ENCODE data around the gene TIMP3. TPM values are rescaled to one million over a fixed set of nuclear protein-coding genes. Genes with fewer than 3 reads are reported as not detected.
"Not testable (repeated sequence)": the region's sequence is repeated elsewhere in the genome, so short reads cannot be mapped to it uniquely, and the experiment has no call there.

The TIMP3 gene
- total RNA-seq, 4 donors from 2014 or later = 566 to 898 (median 683) TPM

GRCh38 chr22:32864596-32864995, 63.1 kb downstream of the TIMP3 start:
- no peak for DNase-seq (ENCODE audit: extremely low spot score)
- Histone ChIP-seq H3K9me3 (no peaks in the 10 kb centered on the region), H3K36me3 (peaks cover 18 to 32% (median 28%) of the 10 kb centered on the region in 4 donors), H3K4me1 (peaks cover 0 to 6% (median 3%) of the 10 kb centered on the region in 4 donors), H3K27ac (replicated peaks in 1 of 4) (no peak overlapping the region), H3K27me3 (no peaks in the 10 kb centered on the region), H3K4me3 (no peak overlapping the region)
- intact Hi-C loops (cut with DNase I) = no loop called here
- TF ChIP-seq CTCF (IDR thresholded peaks at IDR 0.05) (no peak), POLR2A (IDR thresholded peaks at IDR 0.05; ENCODE audit: low read depth) (no peak), EP300 (IDR thresholded peaks at IDR 0.05) (no peak), POLR2AphosphoS5 (IDR thresholded peaks at IDR 0.05) (no peak)
- WGBS = 85% methylated on average over 7 of the region's 7 CpGs

DNA sequence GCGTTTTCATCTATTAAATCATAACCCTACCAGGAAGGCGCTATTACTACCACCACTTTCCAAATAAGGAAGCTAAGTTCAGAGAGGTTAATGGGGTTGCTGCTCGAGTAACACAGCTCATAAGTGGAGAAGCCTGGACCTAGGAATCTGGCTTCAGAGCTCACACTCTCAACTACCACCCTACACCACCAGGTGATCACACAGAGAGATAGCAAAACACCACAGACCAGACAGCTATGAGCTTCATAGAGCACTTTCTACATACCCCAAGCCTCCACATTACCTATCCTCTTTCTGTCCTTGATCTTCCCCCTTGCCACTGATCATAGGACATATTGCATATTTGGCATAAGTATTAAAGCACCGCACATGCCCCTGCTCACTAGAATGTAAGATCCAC, 65.4 kb downstream of the TIMP3 start:
- intact Hi-C loops (cut with DNase I) = no loop called here
- no peaks in the 10 kb centered on the region for H3K9me3 ChIP-seq
- TF ChIP-seq POLR2AphosphoS5 (IDR thresholded peaks at IDR 0.05) (no peak), POLR2A (IDR thresholded peaks at IDR 0.05; ENCODE audit: low read depth) (no peak), EP300 (IDR thresholded peaks at IDR 0.05) (no peak)
- no peak overlapping the region for H3K27ac ChIP-seq (replicated peaks in 1 of 4)
- H3K4me1 ChIP-seq = peaks cover 0 to 6% (median 3%) of the 10 kb centered on the region in 4 donors
- DNase-seq (ENCODE audit: extremely low spot score) = no peak
- no peak overlapping the region for H3K4me3 ChIP-seq
- peaks cover 0 to 8% (median 6%) of the 10 kb centered on the region in 4 donors for H3K36me3 ChIP-seq
- 83% methylated on average over 4 of the region's 4 CpGs for WGBS
- H3K27me3 ChIP-seq = no peaks in the 10 kb centered on the region

DNA sequence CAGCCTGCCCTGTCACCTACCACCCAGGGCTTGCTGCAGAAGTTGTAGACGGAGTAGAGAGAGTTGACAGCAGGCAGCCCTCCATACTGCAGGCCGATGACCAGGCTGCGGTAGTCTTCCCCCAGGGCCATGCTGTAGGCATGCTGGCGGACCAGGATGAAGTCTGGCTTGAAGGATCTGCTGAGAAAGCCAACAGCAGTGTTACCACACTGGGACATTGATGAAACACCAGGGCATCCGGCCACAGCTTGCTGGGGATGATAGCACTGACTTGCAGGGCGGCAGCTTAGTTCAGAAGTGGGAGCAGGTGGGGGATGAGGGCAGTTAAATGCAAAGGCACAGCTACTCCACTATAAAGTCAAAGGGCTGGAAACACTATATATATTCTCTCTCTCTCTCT, 67.4 kb downstream of the TIMP3 start:
- no peaks in the 10 kb centered on the region for H3K36me3 ChIP-seq
- H3K4me1 ChIP-seq = no peaks in the 10 kb centered on the region
- DNase-seq (ENCODE audit: extremely low spot score) = no peak
- no peak overlapping the region for H3K27ac ChIP-seq (replicated peaks in 1 of 4)
- H3K27me3 ChIP-seq = no peaks in the 10 kb centered on the region
- H3K4me3 ChIP-seq = no peak overlapping the region
- no peaks in the 10 kb centered on the region for H3K9me3 ChIP-seq
- WGBS = 90% methylated on average over 6 of the region's 6 CpGs
- intact Hi-C loops (cut with DNase I) = no loop called here
- no peak for TF ChIP-seq CTCF (IDR thresholded peaks at IDR 0.05)
- no peak for TF ChIP-seq POLR2A (IDR thresholded peaks at IDR 0.05; ENCODE audit: low read depth)
- no peak for TF ChIP-seq EP300 (IDR thresholded peaks at IDR 0.05)
- no peak for TF ChIP-seq POLR2AphosphoS5 (IDR thresholded peaks at IDR 0.05)

DNA sequence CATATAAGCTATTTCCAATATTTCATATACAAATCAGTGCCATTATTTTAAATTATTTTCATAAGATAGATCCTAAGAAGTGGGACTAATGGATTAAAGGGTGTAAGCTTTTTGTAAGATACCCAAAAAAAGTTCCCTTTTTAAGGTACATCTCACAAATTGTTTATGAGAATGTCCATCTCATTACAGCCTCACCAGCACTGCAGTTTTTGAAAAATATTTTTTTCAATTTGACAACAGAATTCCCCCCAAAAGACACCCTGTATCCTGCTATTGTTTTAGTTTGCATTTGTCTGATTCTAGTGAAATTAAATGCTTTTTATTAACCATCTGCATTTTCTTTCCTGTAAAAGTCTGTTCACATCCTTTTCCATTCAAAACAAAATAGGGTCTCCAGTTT, 69.0 kb downstream of the TIMP3 start:
- Histone ChIP-seq H3K36me3 (no peaks in the 10 kb centered on the region), H3K4me3 (no peak overlapping the region)
- intact Hi-C loops (cut with DNase I) = no loop called here

GRCh38 chr22:32873604-32874003, 72.1 kb downstream of the TIMP3 start:
- H3K4me3 ChIP-seq; intact Hi-C loops (cut with DNase I); H3K9me3 ChIP-seq; H3K27me3 ChIP-seq; DNase-seq (ENCODE audit: extremely low spot score); H3K4me1 ChIP-seq; H3K27ac ChIP-seq (replicated peaks in 1 of 4); H3K36me3 ChIP-seq: not testable (repeated sequence)
- 98% methylated on average over 5 of the region's 5 CpGs for WGBS

More for the DNA sequence above, 69.0 kb downstream of the TIMP3 start:
- H3K27me3 ChIP-seq = no peaks in the 10 kb centered on the region
- H3K27ac ChIP-seq (replicated peaks in 1 of 4) = no peak overlapping the region
- TF ChIP-seq POLR2A (IDR thresholded peaks at IDR 0.05; ENCODE audit: low read depth) (no peak), POLR2AphosphoS5 (IDR thresholded peaks at IDR 0.05) (no peak), EP300 (IDR thresholded peaks at IDR 0.05) (no peak), CTCF (IDR thresholded peaks at IDR 0.05) (no peak)
- DNase-seq (ENCODE audit: extremely low spot score) = no peak
- H3K9me3 ChIP-seq = no peaks in the 10 kb centered on the region
- H3K4me1 ChIP-seq = no peaks in the 10 kb centered on the region

DNA sequence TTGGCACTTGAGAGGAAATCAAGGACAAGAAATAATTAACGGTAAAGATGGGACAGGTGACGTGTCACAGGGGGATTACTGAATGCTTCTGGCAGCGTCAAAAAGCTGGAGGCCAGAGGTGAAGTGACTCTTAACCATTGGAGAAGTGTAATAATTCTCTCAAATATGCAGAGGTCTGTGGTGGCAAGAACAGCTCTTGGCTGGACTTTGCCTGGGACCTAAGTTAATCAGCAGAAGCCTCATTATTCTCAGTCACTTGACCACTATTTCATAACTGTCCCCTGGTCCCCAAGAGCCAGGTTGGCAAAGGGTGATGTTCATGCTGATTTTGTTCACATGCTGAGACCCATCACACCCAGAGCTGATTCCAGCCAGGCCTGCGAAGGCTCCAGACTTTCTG, 72.9 kb downstream of the TIMP3 start:
- H3K27me3 ChIP-seq = no peaks in the 10 kb centered on the region
- H3K4me3 ChIP-seq = no peak overlapping the region
- no peaks in the 10 kb centered on the region for H3K4me1 ChIP-seq
- intact Hi-C loops (cut with DNase I) = no loop called here
- no peaks in the 10 kb centered on the region for H3K9me3 ChIP-seq
- no peaks in the 10 kb centered on the region for H3K36me3 ChIP-seq
- DNase-seq (ENCODE audit: extremely low spot score) = no peak
- 89% methylated on average over 4 of the region's 4 CpGs for WGBS
- no peak overlapping the region for H3K27ac ChIP-seq (replicated peaks in 1 of 4)
- TF ChIP-seq POLR2AphosphoS5 (IDR thresholded peaks at IDR 0.05) = no peak
- no peak for TF ChIP-seq CTCF (IDR thresholded peaks at IDR 0.05)
- no peak for TF ChIP-seq EP300 (IDR thresholded peaks at IDR 0.05)
- no peak for TF ChIP-seq POLR2A (IDR thresholded peaks at IDR 0.05; ENCODE audit: low read depth)

All from esophagus muscularis mucosa (tissue), 4 donors.